Measurements from ENCODE around the gene C2CD4C.

Gene C2CD4C

GRCh38 chr19:379796-380195, 29.2 kb downstream of the C2CD4C start:
- Mint-ChIP-seq H3K36me3 (no peaks in the 10 kb centered on the region), H3K9me3 (no peaks in the 10 kb centered on the region), H3K4me3 (no peak overlapping the region), H3K4me1 (peaks cover 15% of the 10 kb centered on the region), H3K27me3 (peaks cover 45% of the 10 kb centered on the region), H3K27ac (no peak overlapping the region)
- DNase-seq: no peak
- CTCF ChIA-PET: no interaction called here

- CTCF ChIA-PET: no interaction called here
These were observed 30.2 kb downstream of the C2CD4C start for GRCh38 chr19:378706-379105.

GRCh38 chr19:377801-378581, 31.0 kb downstream of the C2CD4C start:
- no peak overlapping the region for H3K27ac Mint-ChIP-seq
- H3K9me3 Mint-ChIP-seq: no peaks in the 10 kb centered on the region
- peaks cover 7% of the 10 kb centered on the region for H3K4me1 Mint-ChIP-seq
- H3K36me3 Mint-ChIP-seq: no peaks in the 10 kb centered on the region
- no peak overlapping the region for H3K4me3 Mint-ChIP-seq
- H3K27me3 Mint-ChIP-seq: peaks cover 36% of the 10 kb centered on the region
- CTCF ChIA-PET: no interaction called here
- DNase-seq: no peak

More at GRCh38 chr19:378706-379105, 30.2 kb downstream of the C2CD4C start:
- Mint-ChIP-seq H3K9me3 (no peaks in the 10 kb centered on the region), H3K27me3 (peaks cover 43% of the 10 kb centered on the region), H3K4me1 (peaks cover 13% of the 10 kb centered on the region), H3K36me3 (no peaks in the 10 kb centered on the region), H3K27ac (no peak overlapping the region), H3K4me3 (no peak overlapping the region)
- DNase-seq: no peak

GRCh38 chr19:376111-376470, 32.9 kb downstream of the C2CD4C start:
- peaks cover 2% of the 10 kb centered on the region for H3K4me1 Mint-ChIP-seq
- no peaks in the 10 kb centered on the region for H3K9me3 Mint-ChIP-seq
- CTCF ChIA-PET: no interaction called here
- no peak for DNase-seq
- H3K27ac Mint-ChIP-seq: no peak overlapping the region
- peaks cover 34% of the 10 kb centered on the region for H3K27me3 Mint-ChIP-seq
- no peaks in the 10 kb centered on the region for H3K36me3 Mint-ChIP-seq
- no peak overlapping the region for H3K4me3 Mint-ChIP-seq

GRCh38 chr19:375395-376110, 33.4 kb downstream of the C2CD4C start:
- Mint-ChIP-seq H3K4me3 (no peak overlapping the region), H3K4me1 (peaks cover 2% of the 10 kb centered on the region), H3K36me3 (no peaks in the 10 kb centered on the region), H3K27me3 (peaks cover 37% of the 10 kb centered on the region), H3K27ac (no peak overlapping the region), H3K9me3 (no peaks in the 10 kb centered on the region)
- DNase-seq: no peak
- CTCF ChIA-PET: no interaction called here

GRCh38 chr19:374886-375235, 34.1 kb downstream of the C2CD4C start:
- Mint-ChIP-seq H3K9me3 (no peaks in the 10 kb centered on the region), H3K36me3 (no peaks in the 10 kb centered on the region)

GRCh38 chr19:374183-374885, 34.6 kb downstream of the C2CD4C start:
- CTCF ChIA-PET: no interaction called here
- no peak overlapping the region for H3K4me3 Mint-ChIP-seq
- H3K27ac Mint-ChIP-seq: no peak overlapping the region
- H3K36me3 Mint-ChIP-seq: no peaks in the 10 kb centered on the region
- peaks cover 2% of the 10 kb centered on the region for H3K4me1 Mint-ChIP-seq
- no peaks in the 10 kb centered on the region for H3K9me3 Mint-ChIP-seq
- no peak for DNase-seq
- peaks cover 35% of the 10 kb centered on the region for H3K27me3 Mint-ChIP-seq

More at GRCh38 chr19:374886-375235, 34.1 kb downstream of the C2CD4C start:
- no peak for DNase-seq
- H3K4me1 Mint-ChIP-seq: peaks cover 2% of the 10 kb centered on the region
- H3K27me3 Mint-ChIP-seq: peaks cover 35% of the 10 kb centered on the region
- no peak overlapping the region for H3K4me3 Mint-ChIP-seq
- CTCF ChIA-PET: no interaction called here
- no peak overlapping the region for H3K27ac Mint-ChIP-seq

GRCh38 chr19:373391-374182, 35.4 kb downstream of the C2CD4C start:
- Mint-ChIP-seq H3K9me3 (no peaks in the 10 kb centered on the region), H3K27ac (no peak overlapping the region), H3K4me3 (no peak overlapping the region), H3K36me3 (no peaks in the 10 kb centered on the region), H3K27me3 (peaks cover 35% of the 10 kb centered on the region), H3K4me1 (peaks cover 2% of the 10 kb centered on the region)
- DNase-seq: no peak
- CTCF ChIA-PET: no interaction called here

GRCh38 chr19:372306-372890, 36.5 kb downstream of the C2CD4C start:
- H3K4me3 Mint-ChIP-seq: no peak overlapping the region
- H3K4me1 Mint-ChIP-seq: no peaks in the 10 kb centered on the region
- no peak for DNase-seq
- H3K27me3 Mint-ChIP-seq: peaks cover 33% of the 10 kb centered on the region
- H3K9me3 Mint-ChIP-seq: no peaks in the 10 kb centered on the region
- no peaks in the 10 kb centered on the region for H3K36me3 Mint-ChIP-seq
- H3K27ac Mint-ChIP-seq: no peak overlapping the region
- CTCF ChIA-PET: no interaction called here

GRCh38 chr19:371501-372168, 37.3 kb downstream of the C2CD4C start:
- Mint-ChIP-seq H3K9me3 (no peaks in the 10 kb centered on the region), H3K4me3 (no peak overlapping the region), H3K27me3 (peaks cover 38% of the 10 kb centered on the region), H3K27ac (no peak overlapping the region), H3K4me1 (no peaks in the 10 kb centered on the region), H3K36me3 (no peaks in the 10 kb centered on the region)
- DNase-seq: no peak
- CTCF ChIA-PET: interaction anchor here (1.7 kb wide), 1 partner anchor 139 kb away, joined by 4 read pairs; no protein-coding TSS in a partner anchor

- H3K36me3 Mint-ChIP-seq: no peaks in the 10 kb centered on the region
- H3K27ac Mint-ChIP-seq: no peak overlapping the region
- peaks cover 38% of the 10 kb centered on the region for H3K27me3 Mint-ChIP-seq
- CTCF ChIA-PET: interaction anchor here (1.7 kb wide), 1 partner anchor 140 kb away, joined by 4 read pairs; no protein-coding TSS in a partner anchor
- H3K9me3 Mint-ChIP-seq: no peaks in the 10 kb centered on the region
- H3K4me3 Mint-ChIP-seq: no peak overlapping the region
- H3K4me1 Mint-ChIP-seq: no peaks in the 10 kb centered on the region
- DNase-seq: no peak
These were observed 38.2 kb downstream of the C2CD4C start for GRCh38 chr19:370641-371330.

- H3K27me3 Mint-ChIP-seq: peaks cover 39% of the 10 kb centered on the region
- H3K9me3 Mint-ChIP-seq: no peaks in the 10 kb centered on the region
- no peaks in the 10 kb centered on the region for H3K36me3 Mint-ChIP-seq
- no peak for DNase-seq
- H3K27ac Mint-ChIP-seq: no peak overlapping the region
- H3K4me1 Mint-ChIP-seq: no peaks in the 10 kb centered on the region
- CTCF ChIA-PET: interaction anchor here (1.7 kb wide), 1 partner anchor 141 kb away, joined by 4 read pairs; no protein-coding TSS in a partner anchor
- H3K4me3 Mint-ChIP-seq: no peak overlapping the region
These were observed 39.1 kb downstream of the C2CD4C start for GRCh38 chr19:369876-370275.

GRCh38 chr19:369256-369655, 39.7 kb downstream of the C2CD4C start:
- CTCF ChIA-PET: no interaction called here
- no peaks in the 10 kb centered on the region for H3K36me3 Mint-ChIP-seq
- DNase-seq: no peak
- H3K27ac Mint-ChIP-seq: no peak overlapping the region
- no peaks in the 10 kb centered on the region for H3K4me1 Mint-ChIP-seq
- H3K4me3 Mint-ChIP-seq: no peak overlapping the region
- peaks cover 33% of the 10 kb centered on the region for H3K27me3 Mint-ChIP-seq
- H3K9me3 Mint-ChIP-seq: no peaks in the 10 kb centered on the region
